ENCODE measurements around the gene TJP1. TPM values are rescaled to one million over a fixed set of nuclear protein-coding genes. Genes with fewer than 3 reads are reported as not detected.
A peak's percentile ranks its signal among the peaks of the same experiment; 100 is the strongest.
"Not testable (repeated sequence)": the region's sequence is repeated elsewhere in the genome, so short reads cannot be mapped to it uniquely, and the experiment has no call there.

The TJP1 gene
- total RNA-seq, 2 donors from 2014 or later: 131 to 145 TPM

GRCh38 chr15:29699791-29700190 is 122.5 kb downstream of the TJP1 start:
- Mint-ChIP-seq H3K4me3 (no peak overlapping the region), H3K4me1 (no peaks in the 10 kb centered on the region), H3K9me3 (no peaks in the 10 kb centered on the region), H3K27me3 (ENCODE audit: insufficient read depth) (no peaks in the 10 kb centered on the region), H3K27ac (no peak overlapping the region), H3K36me3 (ENCODE audit: low read depth) (peaks cover 42% of the 10 kb centered on the region)
- no peaks in the 10 kb centered on the region for H3K4me1 ChIP-seq (ENCODE audit: control insufficient read depth, insufficient read depth, low read length)
- H3K4me3 ChIP-seq (ENCODE audit: low read length): no peak overlapping the region
- no peaks in the 10 kb centered on the region for H3K27me3 ChIP-seq (ENCODE audit: control insufficient read depth, insufficient read depth, low read length, poor library complexity, severe bottlenecking)
- no peak for TF ChIP-seq CTCF (conservative IDR thresholded peaks at IDR 0.05)
- H3K9me3 ChIP-seq (ENCODE audit: control insufficient read depth, low read length): no peaks in the 10 kb centered on the region
- DNase-seq: no peak
- no peak overlapping the region for H3K9ac ChIP-seq (ENCODE audit: extremely low read depth, low read length, poor library complexity, severe bottlenecking)
- 96 to 100% methylated on average over 3 to 8 of the region's 8 CpGs for WGBS, 2 experiments (ENCODE audit: insufficient coverage in 1 of 2, insufficient read length in 1 of 2)
- peaks cover 75% of the 10 kb centered on the region for H3K36me3 ChIP-seq (ENCODE audit: control insufficient read depth, insufficient read depth, low read length)
- H3K27ac ChIP-seq (ENCODE audit: low read depth, low read length): no peak overlapping the region

- DNase-seq: no peak
- peaks cover 59% of the 10 kb centered on the region for H3K36me3 ChIP-seq (ENCODE audit: control insufficient read depth, insufficient read depth, low read length)
- no peaks in the 10 kb centered on the region for H3K27me3 ChIP-seq (ENCODE audit: control insufficient read depth, insufficient read depth, low read length, poor library complexity, severe bottlenecking)
- WGBS, 2 experiments (ENCODE audit: insufficient coverage in 1 of 2, insufficient read length in 1 of 2): 93 to 95% methylated on average over 8 to 12 of the region's 12 CpGs
- Mint-ChIP-seq H3K27me3 (ENCODE audit: insufficient read depth) (no peaks in the 10 kb centered on the region), H3K9me3 (no peaks in the 10 kb centered on the region), H3K27ac (no peak overlapping the region), H3K36me3 (ENCODE audit: low read depth) (peaks cover 29% of the 10 kb centered on the region), H3K4me3 (no peak overlapping the region), H3K4me1 (no peaks in the 10 kb centered on the region)
- no peaks in the 10 kb centered on the region for H3K4me1 ChIP-seq (ENCODE audit: control insufficient read depth, insufficient read depth, low read length)
- H3K9ac ChIP-seq (ENCODE audit: extremely low read depth, low read length, poor library complexity, severe bottlenecking): no peak overlapping the region
- no peak overlapping the region for H3K4me3 ChIP-seq (ENCODE audit: low read length)
- no peaks in the 10 kb centered on the region for H3K9me3 ChIP-seq (ENCODE audit: control insufficient read depth, low read length)
- no peak overlapping the region for H3K27ac ChIP-seq (ENCODE audit: low read depth, low read length)
- TF ChIP-seq CTCF (conservative IDR thresholded peaks at IDR 0.05): no peak
These were observed 124.1 kb downstream of the TJP1 start for GRCh38 chr15:29698030-29698701.

GRCh38 chr15:29696950-29697738 is 125.1 kb downstream of the TJP1 start:
- no peak for DNase-seq
- Mint-ChIP-seq H3K27ac (peak overlapping the region; percentile 12), H3K4me1 (no peaks in the 10 kb centered on the region), H3K27me3 (ENCODE audit: insufficient read depth) (no peaks in the 10 kb centered on the region), H3K36me3 (ENCODE audit: low read depth) (peaks cover 19% of the 10 kb centered on the region), H3K9me3 (no peaks in the 10 kb centered on the region), H3K4me3 (no peak overlapping the region)
- H3K27ac ChIP-seq (ENCODE audit: low read depth, low read length): no peak overlapping the region
- 95% methylated on average over 8 to 15 of the region's 15 CpGs for WGBS, 2 experiments (ENCODE audit: insufficient coverage in 1 of 2, insufficient read length in 1 of 2)
- H3K27me3 ChIP-seq (ENCODE audit: control insufficient read depth, insufficient read depth, low read length, poor library complexity, severe bottlenecking): no peaks in the 10 kb centered on the region
- H3K4me3 ChIP-seq (ENCODE audit: low read length): no peak overlapping the region
- H3K36me3 ChIP-seq (ENCODE audit: control insufficient read depth, insufficient read depth, low read length): peaks cover 49% of the 10 kb centered on the region
- no peak for TF ChIP-seq CTCF (conservative IDR thresholded peaks at IDR 0.05)
- no peaks in the 10 kb centered on the region for H3K4me1 ChIP-seq (ENCODE audit: control insufficient read depth, insufficient read depth, low read length)
- no peak overlapping the region for H3K9ac ChIP-seq (ENCODE audit: extremely low read depth, low read length, poor library complexity, severe bottlenecking)
- no peaks in the 10 kb centered on the region for H3K9me3 ChIP-seq (ENCODE audit: control insufficient read depth, low read length)

DNA sequence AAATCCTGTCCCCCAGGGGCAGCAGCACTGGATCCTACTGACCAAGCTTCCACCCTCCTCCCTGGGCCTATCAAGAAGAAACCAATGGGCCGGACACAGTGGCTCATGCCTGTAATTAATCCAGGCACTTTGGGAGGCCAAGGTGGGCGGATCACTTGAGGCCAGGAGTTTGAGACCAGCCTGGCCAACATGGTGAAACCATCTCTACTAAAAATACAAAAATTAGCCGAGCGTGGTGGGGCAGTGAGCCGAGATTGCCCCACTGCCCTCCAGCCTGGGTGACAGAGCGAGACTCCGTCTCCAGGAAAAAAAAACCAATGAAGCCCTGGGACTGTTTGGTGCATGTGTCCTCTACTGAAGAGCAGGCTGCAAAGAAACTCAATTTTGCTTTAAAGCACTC is 125.8 kb downstream of the TJP1 start:
- H3K4me1 ChIP-seq (ENCODE audit: control insufficient read depth, insufficient read depth, low read length); H3K27ac Mint-ChIP-seq; H3K9me3 Mint-ChIP-seq; H3K9me3 ChIP-seq (ENCODE audit: control insufficient read depth, low read length); H3K27me3 ChIP-seq (ENCODE audit: control insufficient read depth, insufficient read depth, low read length, poor library complexity, severe bottlenecking); H3K27ac ChIP-seq (ENCODE audit: low read depth, low read length); DNase-seq; H3K9ac ChIP-seq (ENCODE audit: extremely low read depth, low read length, poor library complexity, severe bottlenecking); H3K4me3 ChIP-seq (ENCODE audit: low read length); H3K27me3 Mint-ChIP-seq (ENCODE audit: insufficient read depth); H3K4me3 Mint-ChIP-seq; H3K4me1 Mint-ChIP-seq: not testable (repeated sequence)
- peaks cover 17% of the 10 kb centered on the region for H3K36me3 Mint-ChIP-seq (ENCODE audit: low read depth)
- 96% methylated on average over 7 of the region's 7 CpGs for WGBS, 2 experiments (ENCODE audit: insufficient coverage in 1 of 2, insufficient read length in 1 of 2)
- peaks cover 43% of the 10 kb centered on the region for H3K36me3 ChIP-seq (ENCODE audit: control insufficient read depth, insufficient read depth, low read length)
